Ishikawa (cell line): ENCODE results near the gene KIF5C.

Experiments used
- CEBPB ChIP-seq: IDR thresholded peaks from 2 replicates; pipeline ENCODE4 v1.6.1; 2012
- CREB1 ChIP-seq: IDR thresholded peaks from 2 replicates; pipeline ENCODE4 v1.6.1; 2012; ENCODE audit warnings: low read depth
- EGR1 ChIP-seq: IDR thresholded peaks from 2 replicates; pipeline ENCODE4 v1.6.1; 2012
- EP300 ChIP-seq: IDR thresholded peaks from 2 replicates; pipeline ENCODE4 v1.6.1; 2012; ENCODE audit warnings: borderline replicate concordance
- FOXM1 ChIP-seq: IDR thresholded peaks from 2 replicates; pipeline ENCODE4 v1.6.1; 2012; ENCODE audit warnings: low read depth, borderline replicate concordance
- NFIC ChIP-seq: IDR thresholded peaks from 2 replicates; pipeline ENCODE4 v1.6.1; 2012
- RAD21 ChIP-seq: IDR thresholded peaks from 2 replicates; pipeline ENCODE4 v1.6.1; 2012; ENCODE audit warnings: low read depth
- TAF1 ChIP-seq: IDR thresholded peaks from 2 replicates; pipeline ENCODE4 v1.6.1; 2012; ENCODE audit warnings: low read depth, mild to moderate bottlenecking
- TCF12 ChIP-seq: IDR thresholded peaks from 2 replicates; pipeline ENCODE4 v1.6.1; 2012; ENCODE audit warnings: low read depth
- TEAD4 ChIP-seq: IDR thresholded peaks from 2 replicates; pipeline ENCODE4 v1.6.1; 2012
- YY1 ChIP-seq: IDR thresholded peaks from 2 replicates; pipeline ENCODE4 v1.6.1; 2012; ENCODE audit warnings: low read depth
- ZBTB7A ChIP-seq: IDR thresholded peaks from 2 replicates; pipeline ENCODE4 v1.6.1; 2012; ENCODE audit warnings: low read depth
- TF ChIP-seq, protein P1 (sequence below): IDR thresholded peaks from 2 replicates; pipeline ENCODE4 v1.6.1; 2012
- TF ChIP-seq, protein P2 (sequence below): IDR thresholded peaks from 2 replicates; pipeline ENCODE4 v1.6.1; 2012
- TF ChIP-seq, protein P3 (sequence below): IDR thresholded peaks from 2 replicates; pipeline ENCODE4 v1.6.1; 2012; ENCODE audit warnings: low read depth, mild to moderate bottlenecking

The KIF5C gene

DNA sequence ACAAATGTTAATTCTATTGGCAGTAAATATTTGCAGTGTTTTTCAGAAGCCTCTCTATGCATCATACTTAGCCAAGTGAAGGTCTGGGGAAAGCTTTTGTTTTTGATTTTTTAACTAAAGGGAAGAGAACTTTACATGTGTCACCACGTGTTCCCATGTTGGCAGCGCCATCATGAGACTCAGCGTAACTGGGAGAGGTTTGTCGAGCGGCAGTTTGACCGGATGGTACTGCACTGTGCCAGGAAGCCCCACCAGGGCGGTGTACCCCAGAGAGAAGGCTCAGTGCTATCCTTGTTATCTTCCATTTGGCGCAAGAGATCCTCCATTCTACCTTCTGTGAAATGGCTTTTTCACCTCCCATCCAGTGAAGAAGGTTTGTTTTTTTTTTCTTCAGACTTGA lies 38.5 kb downstream of the KIF5C start:
- TF ChIP-seq, protein P1, sequence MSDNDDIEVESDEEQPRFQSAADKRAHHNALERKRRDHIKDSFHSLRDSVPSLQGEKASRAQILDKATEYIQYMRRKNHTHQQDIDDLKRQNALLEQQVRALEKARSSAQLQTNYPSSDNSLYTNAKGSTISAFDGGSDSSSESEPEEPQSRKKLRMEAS: no peak
- TF ChIP-seq EGR1 (no peak), RAD21 (no peak), YY1 (no peak), TAF1 (no peak), NFIC (no peak), FOXM1 (no peak), TEAD4 (no peak)
- TF ChIP-seq, protein P2, sequence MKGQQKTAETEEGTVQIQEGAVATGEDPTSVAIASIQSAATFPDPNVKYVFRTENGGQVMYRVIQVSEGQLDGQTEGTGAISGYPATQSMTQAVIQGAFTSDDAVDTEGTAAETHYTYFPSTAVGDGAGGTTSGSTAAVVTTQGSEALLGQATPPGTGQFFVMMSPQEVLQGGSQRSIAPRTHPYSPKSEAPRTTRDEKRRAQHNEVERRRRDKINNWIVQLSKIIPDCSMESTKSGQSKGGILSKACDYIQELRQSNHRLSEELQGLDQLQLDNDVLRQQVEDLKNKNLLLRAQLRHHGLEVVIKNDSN: no peak

DNA sequence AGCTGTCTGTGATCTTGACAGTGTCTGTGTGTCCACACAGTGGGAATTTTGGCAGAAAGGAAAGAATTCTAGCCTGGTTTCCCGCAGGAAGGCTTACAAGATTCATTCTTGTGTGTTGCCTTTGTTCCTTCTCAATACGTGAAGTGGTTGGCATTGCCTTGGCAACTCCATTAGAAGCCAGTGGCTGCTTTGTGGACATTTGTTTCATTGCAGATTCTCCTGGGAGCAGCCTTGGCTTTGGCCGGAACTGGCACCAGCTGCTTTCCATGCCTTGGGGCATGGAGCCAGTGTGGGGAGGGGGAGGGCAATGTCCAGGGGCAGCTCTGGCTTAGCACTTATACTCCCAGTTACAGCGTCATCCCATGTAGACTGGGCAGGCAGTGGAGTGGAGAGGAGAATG lies 39.4 kb downstream of the KIF5C start:
- TF ChIP-seq NFIC: no peak
- TF ChIP-seq TAF1: no peak
- TF ChIP-seq CEBPB: no peak
- TF ChIP-seq FOXM1: no peak
- TF ChIP-seq, protein P1: no peak
- no peak for TF ChIP-seq EP300

DNA sequence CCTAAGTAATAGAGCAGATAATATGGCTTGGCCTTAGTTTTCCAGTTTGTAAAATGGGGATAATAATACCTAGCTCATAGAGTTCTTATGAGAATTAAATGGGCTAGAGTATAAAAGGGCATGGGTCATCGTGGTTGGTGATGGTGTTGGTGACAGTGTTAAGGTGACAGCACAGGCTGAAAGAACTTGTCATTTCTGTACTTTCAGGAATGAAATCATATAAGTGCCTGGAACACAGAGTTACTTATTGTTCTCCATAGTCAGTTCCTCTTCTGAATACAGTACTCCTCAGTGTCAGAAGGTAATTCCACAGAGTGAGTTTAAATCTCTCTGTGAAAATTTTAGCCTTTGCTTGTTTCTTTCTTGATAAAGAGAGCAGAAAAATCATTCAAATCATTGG lies 42.4 kb downstream of the KIF5C start:
- TF ChIP-seq, protein P3, sequence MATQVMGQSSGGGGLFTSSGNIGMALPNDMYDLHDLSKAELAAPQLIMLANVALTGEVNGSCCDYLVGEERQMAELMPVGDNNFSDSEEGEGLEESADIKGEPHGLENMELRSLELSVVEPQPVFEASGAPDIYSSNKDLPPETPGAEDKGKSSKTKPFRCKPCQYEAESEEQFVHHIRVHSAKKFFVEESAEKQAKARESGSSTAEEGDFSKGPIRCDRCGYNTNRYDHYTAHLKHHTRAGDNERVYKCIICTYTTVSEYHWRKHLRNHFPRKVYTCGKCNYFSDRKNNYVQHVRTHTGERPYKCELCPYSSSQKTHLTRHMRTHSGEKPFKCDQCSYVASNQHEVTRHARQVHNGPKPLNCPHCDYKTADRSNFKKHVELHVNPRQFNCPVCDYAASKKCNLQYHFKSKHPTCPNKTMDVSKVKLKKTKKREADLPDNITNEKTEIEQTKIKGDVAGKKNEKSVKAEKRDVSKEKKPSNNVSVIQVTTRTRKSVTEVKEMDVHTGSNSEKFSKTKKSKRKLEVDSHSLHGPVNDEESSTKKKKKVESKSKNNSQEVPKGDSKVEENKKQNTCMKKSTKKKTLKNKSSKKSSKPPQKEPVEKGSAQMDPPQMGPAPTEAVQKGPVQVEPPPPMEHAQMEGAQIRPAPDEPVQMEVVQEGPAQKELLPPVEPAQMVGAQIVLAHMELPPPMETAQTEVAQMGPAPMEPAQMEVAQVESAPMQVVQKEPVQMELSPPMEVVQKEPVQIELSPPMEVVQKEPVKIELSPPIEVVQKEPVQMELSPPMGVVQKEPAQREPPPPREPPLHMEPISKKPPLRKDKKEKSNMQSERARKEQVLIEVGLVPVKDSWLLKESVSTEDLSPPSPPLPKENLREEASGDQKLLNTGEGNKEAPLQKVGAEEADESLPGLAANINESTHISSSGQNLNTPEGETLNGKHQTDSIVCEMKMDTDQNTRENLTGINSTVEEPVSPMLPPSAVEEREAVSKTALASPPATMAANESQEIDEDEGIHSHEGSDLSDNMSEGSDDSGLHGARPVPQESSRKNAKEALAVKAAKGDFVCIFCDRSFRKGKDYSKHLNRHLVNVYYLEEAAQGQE: no peak
- TF ChIP-seq RAD21 (no peak), YY1 (no peak), NFIC (no peak), CEBPB (no peak), TCF12 (no peak), EP300 (no peak)

DNA sequence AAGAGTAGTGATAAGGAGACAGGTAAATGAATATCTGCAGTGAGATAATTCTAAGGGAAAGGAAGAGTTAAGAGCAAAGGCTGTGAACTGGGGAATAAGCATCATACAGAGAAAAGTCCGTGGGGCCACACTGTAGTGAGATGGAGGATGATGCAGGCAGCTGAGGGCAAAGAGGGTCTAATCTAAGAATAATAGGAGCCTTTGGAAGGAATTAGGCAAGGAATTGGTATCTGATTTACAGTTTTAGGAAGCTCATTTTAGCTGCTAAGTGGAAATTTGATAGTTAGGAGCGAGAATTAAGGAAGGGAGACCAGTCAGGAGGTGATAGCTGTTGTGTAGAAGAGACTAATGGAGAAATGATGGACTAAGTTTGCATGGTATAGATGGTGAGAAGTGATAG lies 43.5 kb downstream of the KIF5C start:
- TF ChIP-seq CEBPB (no peak), ZBTB7A (no peak), TCF12 (no peak), NFIC (no peak), RAD21 (no peak), TAF1 (no peak), YY1 (no peak), TEAD4 (no peak), EGR1 (no peak), EP300 (no peak), CREB1 (no peak), FOXM1 (no peak)
- TF ChIP-seq, protein P3: no peak
- TF ChIP-seq, protein P2: no peak
- TF ChIP-seq, protein P1: no peak

DNA sequence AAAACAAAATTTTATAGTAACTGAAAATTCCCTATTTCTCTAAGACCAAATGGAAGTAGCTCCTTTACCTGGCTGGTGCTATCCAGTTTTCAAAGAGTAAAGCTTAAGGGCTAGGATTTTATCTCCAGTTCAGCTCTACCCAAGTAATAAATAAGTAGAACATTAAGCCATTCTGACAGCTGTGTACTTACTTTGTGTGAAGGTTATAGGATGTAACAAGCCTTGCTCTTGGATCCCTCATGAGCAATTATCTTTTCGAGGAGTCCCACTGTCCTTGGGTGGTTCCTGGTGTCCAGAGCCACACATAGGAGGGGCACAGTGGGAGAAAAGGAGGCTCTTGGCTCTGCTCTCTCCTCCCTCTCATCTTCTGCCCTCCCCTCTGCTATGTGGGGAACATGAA lies 45.5 kb downstream of the KIF5C start:
- no peak for TF ChIP-seq EP300
- no peak for TF ChIP-seq TAF1
- TF ChIP-seq CREB1: no peak

DNA sequence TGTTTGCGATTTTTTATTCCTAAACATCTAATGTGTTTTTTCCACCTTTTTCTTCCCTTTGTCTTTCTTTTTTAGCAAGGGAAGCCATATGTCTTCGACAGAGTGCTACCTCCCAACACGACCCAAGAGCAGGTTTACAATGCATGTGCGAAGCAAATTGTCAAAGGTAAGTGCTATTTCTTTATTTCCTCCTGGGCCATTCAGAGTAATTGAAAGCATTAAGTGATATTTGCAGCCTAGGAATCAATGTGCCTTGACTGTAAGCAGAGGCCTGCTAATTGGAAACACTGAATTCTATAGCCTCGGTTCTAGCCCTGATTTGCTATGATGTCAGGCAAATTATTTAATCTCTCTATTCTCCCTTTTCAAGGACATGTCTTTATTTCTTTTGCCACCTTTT lies 47.0 kb downstream of the KIF5C start:
- TF ChIP-seq YY1 (no peak), EP300 (no peak), FOXM1 (no peak)
- TF ChIP-seq, protein P2: no peak
